ENCODE data around the gene IL1A. TPM values are rescaled to one million over a fixed set of nuclear protein-coding genes. Genes with fewer than 3 reads are reported as not detected.

Gene IL1A
- total RNA-seq, 1 experiment from 2014 or later = 1.5 TPM

DNA sequence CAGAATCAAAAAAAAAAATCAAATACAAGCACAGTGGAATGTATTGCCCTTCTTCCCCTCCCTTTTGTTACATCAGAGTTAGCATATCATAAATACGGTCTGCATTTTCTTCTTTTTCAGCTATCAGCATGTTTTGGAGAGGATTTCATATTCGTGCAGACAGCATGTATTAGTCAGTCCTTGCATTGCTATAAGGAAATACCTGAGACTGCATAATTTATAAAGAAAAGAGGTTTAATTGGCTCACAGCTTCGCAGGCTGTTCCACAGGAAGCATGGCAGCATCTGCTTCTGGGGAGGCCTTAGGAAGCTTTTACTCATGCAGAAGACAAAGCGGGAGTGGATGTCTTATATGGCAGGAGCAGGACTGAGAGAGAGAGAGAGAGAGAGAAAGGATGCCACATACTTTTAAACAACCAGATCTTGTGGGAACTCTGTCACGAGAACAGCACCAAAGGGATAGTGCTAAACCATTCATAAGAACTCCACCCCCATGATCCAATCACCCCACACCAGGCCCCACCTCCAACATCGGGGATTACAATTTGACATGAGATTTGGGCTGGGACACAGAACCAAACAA is 43.4 kb upstream of the IL1A start:
- H3K27me3 ChIP-seq (replicated peaks) = no peaks in the 10 kb centered on the region; the same call in 1 of the 2 replicates
- no peaks in the 10 kb centered on the region; the same call in 1 of the 2 replicates for H3K9me3 ChIP-seq (replicated peaks)
- no peak for DNase-seq (ENCODE audit: low read depth in 1 of 2, low spot score in 2 of 2)
- H3K27ac ChIP-seq = no peak overlapping the region
- 0 out of 2 replicates have a peak, but pooled peaks cover 3% of the 10 kb centered on the region for H3K36me3 ChIP-seq
- H3K4me3 ChIP-seq = no peak overlapping the region
- H3K4me1 ChIP-seq (replicated peaks) = no peaks in the 10 kb centered on the region

DNA sequence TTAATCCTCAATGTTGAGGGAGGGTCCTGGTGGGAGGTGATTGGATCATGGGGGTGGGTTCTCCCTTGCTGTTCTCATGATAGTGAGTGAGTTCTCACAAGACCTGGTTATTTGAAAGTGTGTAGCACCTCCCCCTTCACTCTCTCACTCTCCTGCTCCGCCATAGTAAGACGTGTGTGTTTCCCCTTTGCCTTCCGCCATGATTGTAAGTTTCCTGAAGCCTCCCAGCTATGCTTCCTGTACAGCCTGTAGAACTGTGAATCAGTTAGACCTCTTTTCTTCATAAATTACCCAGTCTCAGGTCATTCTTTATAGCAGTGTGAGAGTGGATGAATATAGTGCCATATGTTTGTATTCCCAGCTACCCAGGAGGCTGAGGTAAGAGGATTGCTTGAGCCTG is 42.7 kb upstream of the IL1A start:
- Histone ChIP-seq H3K4me1 (replicated peaks) (no peaks in the 10 kb centered on the region), H3K27me3 (replicated peaks) (no peaks in the 10 kb centered on the region; the same call in 1 of the 2 replicates), H3K36me3 (0 out of 2 replicates have a peak, but pooled peaks cover 3% of the 10 kb centered on the region), H3K27ac (no peak overlapping the region), H3K9me3 (replicated peaks) (no peaks in the 10 kb centered on the region; the same call in 1 of the 2 replicates), H3K4me3 (no peak overlapping the region)
- no peak for DNase-seq (ENCODE audit: low read depth in 1 of 2, low spot score in 2 of 2)

DNA sequence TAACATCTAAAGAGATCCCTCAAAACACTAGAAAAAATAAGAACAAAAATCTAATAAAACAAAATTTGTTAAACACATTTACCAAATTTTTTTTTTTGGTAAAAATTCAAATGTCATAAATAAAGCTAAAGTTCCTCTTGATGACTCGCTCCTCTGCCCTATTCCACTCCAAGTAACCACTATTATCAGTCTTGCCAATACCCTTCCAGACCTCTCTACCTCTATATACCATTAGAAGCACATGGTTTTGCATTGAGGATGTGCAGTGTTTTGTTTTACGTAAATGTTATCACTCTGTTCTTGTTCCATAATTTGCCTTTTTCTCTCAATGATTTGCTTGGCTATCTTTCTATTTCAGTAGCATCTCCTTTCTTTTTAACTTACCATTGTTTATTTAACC is 41.4 kb upstream of the IL1A start:
- no peaks in the 10 kb centered on the region for H3K4me1 ChIP-seq (replicated peaks)
- H3K4me3 ChIP-seq = no peak overlapping the region
- DNase-seq (ENCODE audit: low read depth in 1 of 2, low spot score in 2 of 2) = no peak
- no peaks in the 10 kb centered on the region; the same call in 1 of the 2 replicates for H3K27me3 ChIP-seq (replicated peaks)
- H3K36me3 ChIP-seq = 0 out of 2 replicates have a peak, but pooled peaks cover 3% of the 10 kb centered on the region
- H3K27ac ChIP-seq = no peak overlapping the region
- H3K9me3 ChIP-seq (replicated peaks) = no peaks in the 10 kb centered on the region; the same call in 1 of the 2 replicates

DNA sequence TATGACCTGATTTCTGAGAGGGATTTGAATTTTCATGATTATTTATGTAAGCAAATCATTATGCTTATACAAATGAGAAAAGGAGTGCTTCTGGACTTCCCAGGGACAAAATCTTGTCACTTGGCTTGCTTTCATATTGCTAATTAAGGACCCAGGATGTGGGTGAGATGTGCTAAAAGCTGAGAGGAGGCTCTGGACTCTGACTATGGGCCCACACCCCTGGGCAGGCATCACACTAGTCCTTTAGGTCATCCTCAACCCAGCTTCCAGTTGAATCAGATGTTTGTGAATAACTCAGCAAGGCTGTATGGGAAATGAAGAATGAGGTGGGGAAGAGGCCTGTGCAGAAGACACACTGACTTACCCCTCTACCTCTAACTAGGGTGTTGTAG is 40.4 kb upstream of the IL1A start:
- H3K27me3 ChIP-seq (replicated peaks) = no peaks in the 10 kb centered on the region; the same call in 1 of the 2 replicates
- no peak for DNase-seq (ENCODE audit: low read depth in 1 of 2, low spot score in 2 of 2)
- H3K9me3 ChIP-seq (replicated peaks) = no peaks in the 10 kb centered on the region; the same call in 1 of the 2 replicates
- H3K4me3 ChIP-seq = no peak overlapping the region
- H3K4me1 ChIP-seq (replicated peaks) = no peaks in the 10 kb centered on the region
- H3K36me3 ChIP-seq = 0 out of 2 replicates have a peak, but pooled peaks cover 3% of the 10 kb centered on the region
- no peak overlapping the region for H3K27ac ChIP-seq

DNA sequence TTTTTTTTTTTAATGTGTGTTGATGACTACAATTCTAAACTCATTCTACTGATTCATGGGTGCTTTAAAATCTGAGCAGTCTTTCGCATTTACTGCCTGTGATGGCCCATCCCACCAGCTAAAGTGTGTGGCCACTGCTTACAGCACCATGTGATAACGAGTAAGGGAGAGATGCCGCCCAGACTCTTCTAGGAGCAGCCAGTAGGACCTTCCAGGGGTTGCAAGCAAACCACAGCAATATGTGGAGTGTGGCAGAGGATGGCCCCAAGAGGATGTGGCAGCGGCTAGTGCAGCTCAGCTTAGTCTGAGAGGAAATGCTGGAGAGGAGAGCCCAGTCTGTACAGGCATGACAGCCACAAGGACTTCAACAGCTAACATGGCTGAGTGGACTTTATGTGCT is 37.4 kb upstream of the IL1A start:
- Histone ChIP-seq H3K27me3 (replicated peaks) (no peaks in the 10 kb centered on the region; the same call in 1 of the 2 replicates), H3K27ac (no peak overlapping the region), H3K4me1 (replicated peaks) (no peaks in the 10 kb centered on the region), H3K4me3 (no peak overlapping the region), H3K36me3 (no peaks in the 10 kb centered on the region), H3K9me3 (replicated peaks) (no peaks in the 10 kb centered on the region)
- DNase-seq (ENCODE audit: low read depth in 1 of 2, low spot score in 2 of 2) = no peak

DNA sequence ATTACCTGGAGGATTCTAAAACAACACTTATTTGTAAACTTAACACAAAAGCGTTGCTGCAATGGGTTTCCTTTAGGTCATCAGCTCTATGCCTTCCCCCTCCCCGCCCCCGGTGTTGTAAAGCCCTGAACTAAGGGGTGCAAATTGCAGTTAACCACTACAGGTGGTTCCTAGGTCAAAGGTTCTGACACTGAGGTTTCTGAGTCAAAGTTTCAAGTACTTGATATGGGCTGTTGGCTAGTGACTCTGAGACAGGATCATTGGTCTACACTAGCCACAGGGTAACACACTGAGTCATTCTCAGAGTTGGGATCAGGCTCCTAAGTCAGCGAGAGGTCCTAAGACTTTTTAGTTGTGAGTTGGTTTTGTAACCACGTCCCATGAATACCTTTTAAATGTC is 36.8 kb upstream of the IL1A start:
- H3K27ac ChIP-seq = no peak overlapping the region
- H3K36me3 ChIP-seq = no peaks in the 10 kb centered on the region
- no peaks in the 10 kb centered on the region; the same call in 1 of the 2 replicates for H3K27me3 ChIP-seq (replicated peaks)
- no peak overlapping the region for H3K4me3 ChIP-seq
- no peaks in the 10 kb centered on the region for H3K9me3 ChIP-seq (replicated peaks)
- no peaks in the 10 kb centered on the region for H3K4me1 ChIP-seq (replicated peaks)
- no peak for DNase-seq (ENCODE audit: low read depth in 1 of 2, low spot score in 2 of 2)

DNA sequence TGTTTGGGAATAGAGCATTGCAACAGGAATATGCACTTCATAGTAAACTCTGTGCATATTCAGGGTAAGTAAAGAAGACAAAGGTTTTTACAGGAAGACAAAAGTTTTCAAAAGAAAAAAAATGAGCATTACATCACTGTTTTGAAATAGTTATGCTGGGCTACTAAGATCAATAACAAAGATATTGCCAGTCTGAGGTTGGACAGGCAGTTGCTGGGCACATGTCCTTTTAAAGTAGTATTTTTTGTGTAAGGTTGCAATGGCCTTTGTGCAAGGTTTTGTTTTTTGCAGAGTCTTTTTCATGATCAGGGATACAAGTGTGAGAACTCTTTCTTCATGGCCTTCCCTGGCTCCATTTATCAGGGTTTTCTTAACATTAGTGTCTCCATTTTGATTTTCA is 36.0 kb upstream of the IL1A start:
- Histone ChIP-seq H3K27me3 (replicated peaks) (no peaks in the 10 kb centered on the region), H3K27ac (no peak overlapping the region), H3K9me3 (replicated peaks) (no peaks in the 10 kb centered on the region), H3K4me3 (no peak overlapping the region), H3K4me1 (replicated peaks) (no peaks in the 10 kb centered on the region), H3K36me3 (no peaks in the 10 kb centered on the region)
- no peak for DNase-seq (ENCODE audit: low read depth in 1 of 2, low spot score in 2 of 2)

DNA sequence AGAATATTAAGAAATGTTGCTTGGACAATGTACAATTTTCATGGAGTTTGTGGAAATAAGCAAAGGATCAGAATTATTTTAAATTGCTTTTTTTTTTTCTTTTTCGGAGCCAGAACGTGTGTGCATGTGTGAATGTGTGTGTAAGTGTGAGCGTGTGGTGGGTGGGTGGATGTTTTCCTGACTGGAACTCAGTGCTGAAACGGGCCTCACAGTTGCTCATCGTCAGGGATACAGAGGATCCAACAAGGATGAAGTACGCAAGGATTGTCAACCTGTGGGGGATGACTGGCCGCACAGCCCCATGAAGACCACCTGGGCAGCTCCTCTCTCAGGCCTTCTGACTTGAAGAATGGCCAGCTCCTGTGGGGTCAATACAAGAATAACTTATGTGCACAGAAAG is 34.8 kb upstream of the IL1A start:
- Histone ChIP-seq H3K36me3 (no peaks in the 10 kb centered on the region), H3K4me3 (no peak overlapping the region), H3K4me1 (replicated peaks) (peaks cover 6% of the 10 kb centered on the region), H3K9me3 (replicated peaks) (no peaks in the 10 kb centered on the region), H3K27ac (no peak overlapping the region), H3K27me3 (replicated peaks) (no peaks in the 10 kb centered on the region)
- DNase-seq (ENCODE audit: low read depth in 1 of 2, low spot score in 2 of 2) = no peak

DNA sequence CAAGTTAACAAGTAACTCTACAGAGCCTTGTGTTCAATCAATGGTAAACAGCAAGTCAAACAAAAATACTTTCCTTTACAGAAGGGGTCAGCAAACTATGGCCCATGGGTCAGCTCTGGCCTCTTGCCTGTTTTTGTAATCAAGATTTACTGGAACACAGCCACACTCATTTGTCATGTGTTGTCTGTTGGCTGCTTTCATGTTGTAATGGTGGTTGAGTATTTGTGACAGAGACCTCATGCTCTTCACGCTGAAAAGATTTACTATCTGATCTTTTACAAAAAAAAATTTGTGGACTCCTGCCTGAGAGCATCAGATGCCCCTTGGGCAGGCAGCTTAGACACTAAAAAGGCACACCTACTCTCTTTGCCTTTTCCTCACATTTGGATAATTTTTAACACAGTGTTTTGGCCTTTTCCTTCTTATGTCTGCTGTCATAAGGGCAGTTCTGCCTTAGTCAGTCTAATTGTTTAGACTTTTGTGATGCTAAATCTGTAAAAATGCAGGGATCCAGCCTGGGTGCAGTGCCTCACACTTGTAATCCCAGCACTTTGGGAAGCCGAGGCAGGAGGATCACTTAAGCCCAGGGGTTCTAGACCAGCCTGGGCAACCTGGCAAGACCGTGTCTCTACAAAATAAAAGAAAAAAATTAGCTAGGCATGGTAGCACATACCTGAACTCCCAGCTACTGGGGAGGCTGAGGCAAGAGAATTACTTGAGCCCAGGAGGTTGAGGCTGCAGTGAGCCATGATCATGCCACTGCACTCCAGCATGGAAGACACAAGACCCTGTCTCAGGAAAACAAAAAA is 34.0 kb upstream of the IL1A start:
- no peaks in the 10 kb centered on the region for H3K9me3 ChIP-seq (replicated peaks)

DNA sequence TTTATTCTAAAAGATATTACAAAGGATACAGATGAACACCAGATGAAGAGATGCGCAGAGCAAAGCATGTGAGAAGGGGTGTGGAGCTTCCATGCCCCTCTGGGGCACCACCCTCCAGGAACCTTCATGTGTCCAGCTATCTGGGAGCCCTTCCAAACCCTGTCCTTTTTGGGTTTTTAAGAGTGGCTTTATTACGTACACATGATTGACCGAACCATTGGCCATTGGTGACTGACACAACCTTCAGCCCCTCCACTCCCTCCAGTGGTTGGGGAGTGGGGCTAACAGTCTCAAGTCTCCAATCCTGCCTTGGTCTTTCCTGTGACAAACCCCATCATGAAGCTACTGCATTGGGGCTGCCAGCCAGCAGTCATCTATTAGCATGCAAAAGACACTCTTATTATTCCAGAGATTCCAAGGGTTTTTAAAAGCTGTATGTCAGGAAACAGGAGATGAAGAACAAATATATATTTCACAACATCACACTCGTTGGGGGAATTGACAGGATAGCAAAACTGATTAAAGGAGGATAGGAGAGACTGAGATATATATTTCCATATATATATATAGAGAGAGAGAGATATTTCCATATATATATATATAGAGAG is 32.9 kb upstream of the IL1A start:
- Histone ChIP-seq H3K4me1 (replicated peaks) (peaks cover 25% of the 10 kb centered on the region), H3K27ac (no peak overlapping the region), H3K4me3 (no peak overlapping the region), H3K36me3 (no peaks in the 10 kb centered on the region), H3K9me3 (replicated peaks) (no peaks in the 10 kb centered on the region), H3K27me3 (replicated peaks) (no peaks in the 10 kb centered on the region)
- no peak for DNase-seq (ENCODE audit: low read depth in 1 of 2, low spot score in 2 of 2)

More for the DNA sequence above, 34.0 kb upstream of the IL1A start:
- Histone ChIP-seq H3K4me1 (replicated peaks) (peaks cover 14% of the 10 kb centered on the region), H3K27ac (no peak overlapping the region), H3K36me3 (no peaks in the 10 kb centered on the region), H3K27me3 (replicated peaks) (no peaks in the 10 kb centered on the region), H3K4me3 (no peak overlapping the region)
- DNase-seq (ENCODE audit: low read depth in 1 of 2, low spot score in 2 of 2) = no peak

DNA sequence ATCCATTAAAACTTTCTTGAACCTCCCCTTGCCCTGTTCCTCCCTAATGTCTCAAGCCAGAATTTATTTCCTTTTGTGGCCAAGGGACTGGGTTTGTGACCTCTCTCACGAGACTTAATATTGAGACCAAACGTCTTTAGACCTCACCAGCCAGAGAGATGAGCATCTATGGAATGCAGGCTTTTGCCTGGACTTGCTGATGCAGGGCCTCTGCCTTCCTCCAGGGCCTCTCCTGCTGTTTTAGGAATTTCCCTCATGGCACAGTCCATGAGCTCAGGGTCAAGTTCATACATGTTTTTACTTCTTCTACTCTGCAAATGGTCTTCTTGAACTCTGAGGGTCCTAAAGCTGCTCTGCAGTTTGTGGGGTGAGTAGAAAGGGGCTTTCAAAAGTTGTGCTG is 30.0 kb upstream of the IL1A start:
- Histone ChIP-seq H3K36me3 (no peaks in the 10 kb centered on the region), H3K27me3 (replicated peaks) (no peaks in the 10 kb centered on the region), H3K9me3 (replicated peaks) (no peaks in the 10 kb centered on the region), H3K4me1 (replicated peaks) (peaks cover 36% of the 10 kb centered on the region), H3K27ac (no peak overlapping the region), H3K4me3 (no peak overlapping the region)
- DNase-seq (ENCODE audit: low read depth in 1 of 2, low spot score in 2 of 2) = no peak

DNA sequence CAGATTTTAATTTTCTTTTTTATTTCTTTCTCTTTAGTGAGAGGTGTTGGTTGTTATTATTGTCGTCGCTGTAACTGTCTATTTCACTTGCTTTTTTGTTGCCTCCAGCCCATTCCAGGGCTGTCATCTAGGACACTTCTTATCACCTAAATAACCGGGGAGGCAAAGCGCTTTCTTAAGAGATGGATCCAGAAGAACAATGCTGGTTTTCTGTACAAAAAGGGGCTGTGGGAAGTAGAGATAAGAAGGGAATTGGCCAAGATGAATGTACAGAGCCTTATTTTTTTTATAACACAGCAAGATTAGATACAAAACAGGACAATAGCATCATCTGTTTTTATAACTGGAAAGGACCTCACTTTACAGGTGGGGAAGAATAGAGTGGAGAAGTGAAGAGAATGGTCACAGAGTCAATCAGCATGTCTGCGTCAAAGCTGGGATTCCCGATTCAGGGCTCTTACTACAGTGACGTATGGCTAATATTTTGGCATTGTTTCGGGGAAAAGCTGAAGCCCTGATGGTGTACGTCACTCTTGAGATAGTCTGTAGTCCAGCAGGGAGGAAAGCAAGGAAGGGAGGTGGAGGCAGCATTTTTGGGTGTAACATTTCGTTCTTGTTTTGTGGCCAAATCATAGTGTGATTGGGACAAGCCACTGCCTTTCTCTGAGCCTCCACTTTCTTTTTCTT is 29.1 kb upstream of the IL1A start:
- peaks cover 36% of the 10 kb centered on the region for H3K4me1 ChIP-seq (replicated peaks)
- no peak overlapping the region for H3K4me3 ChIP-seq
- peak overlapping the region; percentile 88 for H3K27ac ChIP-seq
- no peaks in the 10 kb centered on the region for H3K9me3 ChIP-seq (replicated peaks)
- DNase-seq (ENCODE audit: low read depth in 1 of 2, low spot score in 2 of 2) = no peak
- no peaks in the 10 kb centered on the region for H3K36me3 ChIP-seq
- H3K27me3 ChIP-seq (replicated peaks) = no peaks in the 10 kb centered on the region

DNA sequence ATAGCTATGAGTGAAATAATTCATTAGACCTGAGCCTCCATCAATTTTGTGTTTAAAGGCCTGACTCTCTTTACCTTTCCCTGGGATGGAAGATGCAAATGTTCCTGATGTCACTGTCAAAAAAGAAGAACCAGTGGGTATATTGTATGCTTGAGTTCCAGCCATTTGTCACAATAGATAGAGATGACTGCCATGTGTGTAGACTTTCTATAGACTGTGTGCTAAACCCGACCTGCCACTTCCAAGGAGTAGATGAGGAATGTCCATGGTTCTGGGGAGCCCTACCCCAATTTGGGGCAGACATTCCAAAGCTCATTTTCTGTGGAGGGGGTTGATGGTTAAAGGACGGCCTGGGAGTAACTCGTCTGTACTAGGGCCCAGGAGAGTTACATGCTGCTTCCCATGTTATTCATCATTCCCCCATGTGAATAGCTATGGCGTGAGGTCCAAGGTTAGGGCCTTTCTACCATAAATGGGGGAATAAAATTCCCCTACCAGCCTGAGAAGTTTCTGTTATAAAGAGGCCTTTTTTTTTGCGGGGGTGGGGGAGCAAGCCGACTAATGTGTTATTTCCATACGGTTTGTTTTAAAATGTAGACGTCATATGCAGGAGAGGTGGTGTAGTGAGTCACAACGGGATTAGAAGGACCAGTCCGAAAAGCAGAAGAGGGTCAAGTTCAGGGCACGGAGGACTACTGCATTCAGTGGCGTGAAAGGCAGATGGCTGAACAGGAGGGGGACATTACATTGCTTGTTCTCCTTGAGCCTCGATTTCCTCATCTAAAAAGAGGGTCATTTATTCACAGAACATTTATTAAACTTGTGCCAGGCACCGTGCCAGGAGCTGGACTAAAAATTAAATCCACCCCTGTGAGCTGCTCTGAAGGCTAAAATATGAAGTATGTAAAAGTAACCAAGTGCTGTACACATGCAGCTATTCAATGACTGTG is 28.3 kb upstream of the IL1A start:
- Histone ChIP-seq H3K27ac (peak overlapping the region; percentile 88), H3K4me3 (no peak overlapping the region), H3K4me1 (replicated peaks) (peaks cover 36% of the 10 kb centered on the region), H3K36me3 (no peaks in the 10 kb centered on the region), H3K9me3 (replicated peaks) (peaks cover under 1% of the 10 kb centered on the region; the same call in 1 of the 2 replicates), H3K27me3 (replicated peaks) (no peaks in the 10 kb centered on the region)
- peak; percentile 59 to 76 for DNase-seq (ENCODE audit: low read depth in 1 of 2, low spot score in 2 of 2)
